ENCODE measurements around the gene ACOXL. TPM values are rescaled to one million over a fixed set of nuclear protein-coding genes. Genes with fewer than 3 reads are reported as not detected.

Gene ACOXL
- total and polyA plus RNA-seq, 12 donors = 0.05 to 0.19 (median 0.12) TPM; not detected in 8

DNA sequence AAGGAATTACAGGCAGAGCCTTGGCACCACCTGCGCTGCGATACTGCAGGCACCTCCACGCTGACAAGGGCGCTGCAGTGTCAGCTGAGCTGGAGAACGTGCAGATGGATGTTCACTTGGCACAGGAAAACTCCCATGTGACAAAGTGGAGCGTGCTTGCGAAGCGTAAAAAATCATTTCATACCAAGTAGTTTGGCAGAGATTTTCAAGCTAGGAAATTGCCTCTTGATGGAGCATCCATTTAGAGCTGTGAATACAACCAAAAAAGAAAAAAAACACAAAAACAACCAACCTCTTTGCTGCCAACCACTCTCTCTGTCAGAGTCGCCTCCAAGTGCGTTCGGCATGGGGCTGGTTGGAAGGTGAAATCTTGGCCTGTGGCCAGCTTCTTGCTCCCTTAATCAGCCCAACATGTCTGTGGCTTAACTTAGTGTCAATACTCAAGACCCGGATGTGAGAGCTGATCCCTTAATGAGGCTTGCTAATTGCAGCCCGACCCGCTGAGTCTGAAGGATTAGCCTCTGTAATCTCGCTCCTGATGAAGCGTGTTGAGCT is 38.1 kb downstream of the ACOXL start:
- Histone ChIP-seq H3K9me3 (replicated peaks in 1 of 3) (no peaks in the 10 kb centered on the region), H3K27ac (peak overlapping the region in 1 of 5 donors; percentile 35), H3K27me3 (no peaks in the 10 kb centered on the region), H3K4me3 (no peak overlapping the region), H3K4me1 (replicated peaks in 1 of 2) (peaks cover 0 to 6% of the 10 kb centered on the region in 2 donors), H3K36me3 (replicated peaks in 1 of 2) (no peaks in the 10 kb centered on the region)
- intact Hi-C loops (cut with DNase I) = no loop called here
- WGBS, 4 donors = 71 to 78% (median 75%) methylated on average over 16 of the region's 16 CpGs
- peak in 1 of 7 donors; percentile 66 for DNase-seq
- TF ChIP-seq, protein P1, sequence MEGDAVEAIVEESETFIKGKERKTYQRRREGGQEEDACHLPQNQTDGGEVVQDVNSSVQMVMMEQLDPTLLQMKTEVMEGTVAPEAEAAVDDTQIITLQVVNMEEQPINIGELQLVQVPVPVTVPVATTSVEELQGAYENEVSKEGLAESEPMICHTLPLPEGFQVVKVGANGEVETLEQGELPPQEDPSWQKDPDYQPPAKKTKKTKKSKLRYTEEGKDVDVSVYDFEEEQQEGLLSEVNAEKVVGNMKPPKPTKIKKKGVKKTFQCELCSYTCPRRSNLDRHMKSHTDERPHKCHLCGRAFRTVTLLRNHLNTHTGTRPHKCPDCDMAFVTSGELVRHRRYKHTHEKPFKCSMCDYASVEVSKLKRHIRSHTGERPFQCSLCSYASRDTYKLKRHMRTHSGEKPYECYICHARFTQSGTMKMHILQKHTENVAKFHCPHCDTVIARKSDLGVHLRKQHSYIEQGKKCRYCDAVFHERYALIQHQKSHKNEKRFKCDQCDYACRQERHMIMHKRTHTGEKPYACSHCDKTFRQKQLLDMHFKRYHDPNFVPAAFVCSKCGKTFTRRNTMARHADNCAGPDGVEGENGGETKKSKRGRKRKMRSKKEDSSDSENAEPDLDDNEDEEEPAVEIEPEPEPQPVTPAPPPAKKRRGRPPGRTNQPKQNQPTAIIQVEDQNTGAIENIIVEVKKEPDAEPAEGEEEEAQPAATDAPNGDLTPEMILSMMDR (IDR thresholded peaks at IDR 0.05) = no peak
- TF ChIP-seq POLR2A (IDR thresholded peaks at IDR 0.05) = no peak

- peak in 1 of 7 donors; percentile 59 for DNase-seq
- Histone ChIP-seq H3K4me1 (replicated peaks in 1 of 2) (peaks cover 0 to 6% of the 10 kb centered on the region in 2 donors), H3K27me3 (no peaks in the 10 kb centered on the region), H3K9me3 (replicated peaks in 1 of 3) (no peaks in the 10 kb centered on the region), H3K27ac (peak overlapping the region in 1 of 5 donors; percentile 35), H3K4me3 (no peak overlapping the region), H3K36me3 (replicated peaks in 1 of 2) (no peaks in the 10 kb centered on the region)
- intact Hi-C loops (cut with DNase I) = no loop called here
- WGBS, 4 donors = 43 to 58% (median 54%) methylated on average over 2 to 7 of the region's 7 CpGs
- TF ChIP-seq, protein P1 (IDR thresholded peaks at IDR 0.05) = no peak
- TF ChIP-seq POLR2A (IDR thresholded peaks at IDR 0.05) = no peak
Measured at GRCh38 chr2:110770959-110771431, 38.6 kb downstream of the ACOXL start.

- Histone ChIP-seq H3K27ac (no peak overlapping the region), H3K36me3 (replicated peaks in 1 of 2) (no peaks in the 10 kb centered on the region), H3K9me3 (replicated peaks in 1 of 3) (no peaks in the 10 kb centered on the region), H3K4me1 (replicated peaks in 1 of 2) (peaks cover 0 to 6% of the 10 kb centered on the region in 2 donors), H3K4me3 (no peak overlapping the region), H3K27me3 (no peaks in the 10 kb centered on the region)
- intact Hi-C loops (cut with DNase I) = no loop called here
- TF ChIP-seq, protein P1 (IDR thresholded peaks at IDR 0.05) = no peak
- TF ChIP-seq POLR2A (IDR thresholded peaks at IDR 0.05) = no peak
- DNase-seq = no peak
- WGBS, 4 donors = 82 to 88% (median 84%) methylated on average over 4 to 5 of the region's 5 CpGs
Measured at GRCh38 chr2:110771547-110772382, 39.4 kb downstream of the ACOXL start.

DNA sequence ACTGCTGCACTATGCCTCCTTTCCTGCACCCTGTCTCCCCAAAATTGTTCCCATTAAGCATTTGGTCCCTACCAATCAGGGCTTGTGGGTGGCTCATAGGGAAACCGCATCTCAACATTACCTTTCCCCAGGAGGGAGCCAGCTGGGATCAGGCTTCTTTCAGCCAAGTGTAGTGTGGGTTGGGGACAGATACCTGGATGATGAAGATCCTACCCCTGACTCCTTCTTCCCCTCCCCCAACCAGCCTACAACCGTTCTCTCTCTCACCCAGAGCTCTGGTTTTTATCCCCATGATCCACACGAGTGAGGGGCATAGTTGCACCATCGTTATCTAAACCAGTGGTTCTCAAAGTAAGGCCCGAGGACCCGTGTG is 40.0 kb downstream of the ACOXL start:
- intact Hi-C loops (cut with DNase I) = no loop called here
- Histone ChIP-seq H3K4me3 (no peak overlapping the region), H3K9me3 (replicated peaks in 1 of 3) (no peaks in the 10 kb centered on the region), H3K27ac (no peak overlapping the region), H3K4me1 (replicated peaks in 1 of 2) (peaks cover 0 to 6% of the 10 kb centered on the region in 2 donors), H3K36me3 (replicated peaks in 1 of 2) (no peaks in the 10 kb centered on the region), H3K27me3 (no peaks in the 10 kb centered on the region)
- TF ChIP-seq, protein P1 (IDR thresholded peaks at IDR 0.05) = no peak
- no peak for TF ChIP-seq POLR2A (IDR thresholded peaks at IDR 0.05)
- 69 to 82% (median 76%) methylated on average over 3 to 6 of the region's 6 CpGs for WGBS, 4 donors
- DNase-seq = no peak
